Keratinocyte (primary cell): ENCODE measurements around the gene DIDO1. TPM values are rescaled to one million over a fixed set of nuclear protein-coding genes. Genes with fewer than 3 reads are reported as not detected.

Source experiments
- DNase-seq: peaks from one replicate; pipeline ENCODE4 v3.0.0-alpha.2; 2011; ENCODE audit warnings: low read depth, missing footprints, low spot score
- FAIRE-seq: peaks from 2 replicates; lab custom pipeline; 2011; peaks lifted over from hg19 to GRCh38; lab: Jason Lieb, UNC
- H2AFZ ChIP-seq: 2 replicates; pipeline ENCODE4 v1.6.0; 2012; ENCODE audit warnings: low read length, control low read depth, inconsistent platforms; ENCODE audit not compliant: control insufficient read depth
- H3K27ac ChIP-seq: 2 replicates; pipeline ENCODE4 v1.5.1; 2011; ENCODE audit warnings: low read length; ENCODE audit not compliant: control insufficient read depth, insufficient read depth
- H3K27me3 ChIP-seq: 3 replicates; pipeline ENCODE4 v1.6.0; 2011; ENCODE audit warnings: low read length; ENCODE audit not compliant: control insufficient read depth, insufficient read depth; ENCODE audit errors: extremely low read depth
- H3K36me3 ChIP-seq, 2 experiments: 2 replicates in 1 of 2; 3 replicates in 1 of 2; pipeline ENCODE4 v1.5.1; 2011; ENCODE audit warnings: low read length in 2 of 2, mild to moderate bottlenecking in 1 of 2; ENCODE audit not compliant: control insufficient read depth in 2 of 2, insufficient read depth in 2 of 2; ENCODE audit errors: extremely low read depth in 1 of 2
- H3K4me1 ChIP-seq: 3 replicates; pipeline ENCODE4 v1.5.1; 2011; ENCODE audit warnings: low read length; ENCODE audit not compliant: control insufficient read depth, insufficient read depth; ENCODE audit errors: extremely low read depth
- H3K4me2 ChIP-seq: 3 replicates; pipeline ENCODE4 v1.6.0; 2011; ENCODE audit warnings: low read depth, low read length; ENCODE audit not compliant: control insufficient read depth, insufficient read depth; ENCODE audit errors: extremely low read depth
- H3K4me3 ChIP-seq, 3 experiments: fragments of 200-600 bp in 1 of 3; sonication (generic) in 1 of 3; 2 replicates in 2 of 3; 3 replicates in 1 of 3; pipeline ENCODE4 v1.5.1; 2011 to 2016; ENCODE audit warnings: low read length in 3 of 3, mild to moderate bottlenecking in 3 of 3, control low read depth in 2 of 3, inconsistent platforms in 1 of 3, low read depth in 1 of 3, mixed read lengths in 1 of 3, mixed run types in 1 of 3, moderate library complexity in 1 of 3; ENCODE audit not compliant: control insufficient read depth in 2 of 3, insufficient read depth in 2 of 3; ENCODE audit errors: extremely low read depth in 1 of 3
- H3K79me2 ChIP-seq: 2 replicates; pipeline ENCODE4 v1.6.0; 2012; ENCODE audit warnings: low read length; ENCODE audit not compliant: control insufficient read depth, insufficient read depth
- H3K9ac ChIP-seq: 3 replicates; pipeline ENCODE4 v1.6.0; 2011; ENCODE audit warnings: low read length; ENCODE audit not compliant: control insufficient read depth, insufficient read depth; ENCODE audit errors: extremely low read depth
- H3K9me1 ChIP-seq: 3 replicates; pipeline ENCODE4 v1.6.0; 2011; ENCODE audit warnings: low read length; ENCODE audit not compliant: control insufficient read depth, insufficient read depth; ENCODE audit errors: extremely low read depth
- H3K9me3 ChIP-seq: 2 replicates; pipeline ENCODE4 v1.5.1; 2012; ENCODE audit warnings: low read depth, low read length; ENCODE audit not compliant: control insufficient read depth
- H4K20me1 ChIP-seq: 3 replicates; pipeline ENCODE4 v1.6.0; 2011; ENCODE audit warnings: low read length; ENCODE audit not compliant: control insufficient read depth, insufficient read depth; ENCODE audit errors: extremely low read depth
- CTCF ChIP-seq, 3 experiments: IDR thresholded peaks in 1 of 3; conservative IDR thresholded peaks in 1 of 3; optimal IDR thresholded peaks in 1 of 3; 2 replicates in 2 of 3; 3 replicates in 1 of 3; pipeline versions ENCODE3 to v1.5.1; 2011; ENCODE audit warnings: low read length in 3 of 3, mild to moderate bottlenecking in 3 of 3, moderate library complexity in 2 of 3, control low read depth in 1 of 3, inconsistent platforms in 1 of 3; ENCODE audit not compliant: insufficient read depth in 2 of 3; ENCODE audit errors: extremely low read depth in 1 of 3
- EZH2 ChIP-seq: IDR thresholded peaks from one replicate; pipeline ENCODE4 v1.6.1; 2012; ENCODE audit warnings: inconsistent platforms, mild to moderate bottlenecking, low read length, moderate library complexity
- dilution Hi-C: fragments of 300-500 bp; cut with MboI; formaldehyde crosslinking; loops from one replicate; pipeline ENCODE4 v1.7.0; 2020; ENCODE audit warnings: low sequenced_read_pairs; ENCODE audit not compliant: extremely low pct_ligation_motif_present
- polyA plus RNA-seq, 5 experiments: library from polyadenylated mRNA; depleted of rRNA in 3 of 5; stranded (reverse) in 3 of 5; stranded (forward) in 1 of 5; unstranded in 1 of 5; fragments of >200 nt; gene quantifications; 1 replicate in 1 of 5; 2 replicates in 3 of 5; 3 replicates in 1 of 5; pipeline versions ENCODE4 v1.2.1 to v1.2.3, GENCODE V29; 2011 to 2012; ENCODE audit warnings: missing spikeins in 2 of 5, low read depth in 1 of 5, low replicate concordance in 1 of 5

DIDO1 gene
- polyA plus RNA-seq, 1 donor (not counting 4 experiments of a cell fraction or from before 2014, with no cell fraction given) = 14.2 TPM

DNA sequence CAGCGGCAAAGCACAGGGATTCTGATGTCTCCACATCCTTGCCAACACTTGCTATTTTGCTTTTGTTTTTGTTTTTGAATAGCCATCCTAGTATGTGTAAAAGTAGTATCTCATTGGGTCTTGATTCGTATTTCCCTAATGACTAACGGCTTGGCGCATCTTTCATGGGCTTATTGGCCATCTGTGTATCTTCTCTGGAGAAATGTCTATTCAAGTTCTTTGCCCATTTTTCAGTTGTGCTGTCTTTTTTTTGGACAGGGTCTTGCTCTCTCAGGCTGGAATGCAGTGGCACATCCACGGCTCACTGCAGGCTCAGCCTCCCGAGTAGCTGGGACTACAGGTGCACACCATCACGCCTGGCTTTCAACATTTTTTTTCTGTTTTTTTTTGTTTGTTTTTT is 82.1 kb downstream of the DIDO1 start:
- no peak overlapping the region for H3K4me2 ChIP-seq
- H3K36me3 ChIP-seq = peaks cover 11 to 14% of the 10 kb centered on the region in 2 experiments
- H4K20me1 ChIP-seq = no peaks in the 10 kb centered on the region
- TF ChIP-seq CTCF (optimal IDR thresholded peaks at IDR 0.05 in 1 of 3, IDR thresholded peaks at IDR 0.05 in 1 of 3, conservative IDR thresholded peaks at IDR 0.05 in 1 of 3; ENCODE audit: extremely low read depth in 1 of 3, insufficient read depth in 2 of 3, low read length in 3 of 3) (no peak), EZH2 (no peak)
- FAIRE-seq = no peak
- H2AFZ ChIP-seq = no peak overlapping the region
- no peak overlapping the region for H3K27ac ChIP-seq
- no peaks in the 10 kb centered on the region for H3K27me3 ChIP-seq
- H3K9me1 ChIP-seq = no peaks in the 10 kb centered on the region
- no peak for DNase-seq
- peaks cover 2% of the 10 kb centered on the region for H3K4me1 ChIP-seq
- peaks cover 2% of the 10 kb centered on the region for H3K79me2 ChIP-seq
- H3K9ac ChIP-seq = no peak overlapping the region
- dilution Hi-C loops = no loop called here
- no peaks in the 10 kb centered on the region for H3K9me3 ChIP-seq
- H3K4me3 ChIP-seq = no peak overlapping the region

DNA sequence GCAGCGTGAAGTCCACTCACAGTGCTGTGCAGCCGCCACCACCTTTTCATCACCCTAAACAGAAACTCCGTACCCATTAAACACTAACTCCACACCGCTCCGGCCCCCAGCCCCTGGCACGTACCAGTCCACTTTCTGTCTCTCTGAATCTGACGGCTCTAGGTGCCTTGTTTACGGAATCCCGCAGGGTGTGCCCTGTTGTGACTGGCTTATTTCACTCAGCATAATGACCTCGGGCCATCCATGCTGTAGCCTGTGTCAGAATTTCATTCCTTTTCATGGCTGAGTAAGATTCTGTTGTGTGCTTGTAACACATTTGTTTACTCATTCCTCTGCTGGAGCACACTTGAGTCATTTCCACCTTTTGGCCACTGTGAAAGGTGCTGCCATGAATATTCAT is 82.6 kb downstream of the DIDO1 start:
- Histone ChIP-seq H3K79me2 (peaks cover 2% of the 10 kb centered on the region), H3K4me2 (no peak overlapping the region), H3K9me3 (no peaks in the 10 kb centered on the region), H3K36me3 (peaks cover 10 to 14% of the 10 kb centered on the region in 2 experiments), H3K4me1 (peaks cover 2% of the 10 kb centered on the region), H3K4me3 (no peak overlapping the region), H3K27me3 (no peaks in the 10 kb centered on the region), H2AFZ (no peak overlapping the region), H3K9me1 (no peaks in the 10 kb centered on the region), H3K9ac (no peak overlapping the region), H3K27ac (no peak overlapping the region), H4K20me1 (no peaks in the 10 kb centered on the region)
- FAIRE-seq = peak; percentile 59
- no peak for TF ChIP-seq EZH2
- TF ChIP-seq CTCF (optimal IDR thresholded peaks at IDR 0.05 in 1 of 3, IDR thresholded peaks at IDR 0.05 in 1 of 3, conservative IDR thresholded peaks at IDR 0.05 in 1 of 3; ENCODE audit: extremely low read depth in 1 of 3, insufficient read depth in 2 of 3, low read length in 3 of 3) = no peak
- dilution Hi-C loops = no loop called here
- DNase-seq = no peak
